Esophagus muscularis mucosa (tissue), 4 donors: ENCODE results near the gene POU2F2. TPM values are rescaled to one million over a fixed set of nuclear protein-coding genes. Genes with fewer than 3 reads are reported as not detected.
"Not testable (repeated sequence)": the region's sequence is repeated elsewhere in the genome, so short reads cannot be mapped to it uniquely, and the experiment has no call there.

Experiments used
- DNase-seq: peaks from one replicate; pipeline ENCODE4 v3.0.0-alpha.2; 2017; ENCODE audit errors: extremely low spot score
- H3K27ac ChIP-seq, 4 donors: fragments of 200-600 bp; sonication (generic); replicated peaks in 1 of 4; 1 replicate in 3 of 4; 2 replicates in 1 of 4; pipeline ENCODE4 v1.5.1; 2016 to 2019; ENCODE audit warnings: mild to moderate bottlenecking in 1 of 4
- H3K27me3 ChIP-seq, 4 donors: fragments of 200-600 bp; sonication (generic); one replicate each; pipeline versions ENCODE4 v1.5.1 to v1.6.0; 2016 to 2019
- H3K36me3 ChIP-seq, 4 donors: fragments of 200-600 bp; sonication (generic); one replicate each; pipeline ENCODE4 v1.5.1; 2016 to 2019
- H3K4me1 ChIP-seq, 4 donors: fragments of 200-600 bp; sonication (generic); one replicate each; pipeline ENCODE4 v1.5.1; 2016 to 2019
- H3K4me3 ChIP-seq, 4 donors: fragments of 200-600 bp; sonication (generic); 1 replicate in 2 of 4; 2 replicates in 2 of 4; pipeline ENCODE4 v1.5.1; 2016 to 2019; ENCODE audit warnings: mild to moderate bottlenecking in 4 of 4, moderate library complexity in 1 of 4
- H3K9me3 ChIP-seq, 4 donors: fragments of 200-600 bp; sonication (generic); 1 replicate in 3 of 4; 2 replicates in 1 of 4; pipeline ENCODE4 v1.5.1; 2016 to 2019
- CTCF ChIP-seq, 3 experiments: fragments of 200-600 bp in 2 of 3; fragments of 450-650 bp in 1 of 3; sonication (generic) in 2 of 3; IDR thresholded peaks; one replicate each; pipeline ENCODE4 v1.5.1; 2017 to 2019; ENCODE audit warnings: antibody characterized with exemption in 3 of 3, mild to moderate bottlenecking in 2 of 3, moderate library complexity in 1 of 3
- EP300 ChIP-seq: sonication (generic); formaldehyde crosslinking; IDR thresholded peaks from one replicate; pipeline ENCODE4 v1.6.1; 2017; ENCODE audit warnings: antibody characterized with exemption
- POLR2A ChIP-seq: fragments of 450-650 bp; IDR thresholded peaks from one replicate; pipeline ENCODE4 v1.6.1; 2017; ENCODE audit warnings: antibody characterized with exemption, moderate library complexity, mild to moderate bottlenecking, low read depth
- POLR2AphosphoS5 ChIP-seq, 2 donors: sonication (generic); formaldehyde crosslinking; IDR thresholded peaks; one replicate each; pipeline ENCODE4 v1.6.1; 2017; ENCODE audit warnings: antibody characterized with exemption in 2 of 2
- WGBS: methylation state at CpG from one replicate; pipeline ENCODE4 v1.1.5; 2018; 5-methylcytosine and 5-hydroxymethylcytosine counted together
- intact Hi-C: fragments of 100-400 bp; cut with DNase I; formaldehyde crosslinking; loops from one replicate; pipeline ENCODE4 v1.15.1; 2023
- total RNA-seq, 4 donors: library from RNA; depleted of rRNA; stranded (reverse); fragments of >200 nt; gene quantifications; one replicate each; pipeline versions ENCODE4 v1.1.0 to v1.2.1, GENCODE V29; 2016

POU2F2 gene
- total RNA-seq, 4 donors from 2014 or later = 0.52 to 2.5 (median 1.5) TPM

DNA sequence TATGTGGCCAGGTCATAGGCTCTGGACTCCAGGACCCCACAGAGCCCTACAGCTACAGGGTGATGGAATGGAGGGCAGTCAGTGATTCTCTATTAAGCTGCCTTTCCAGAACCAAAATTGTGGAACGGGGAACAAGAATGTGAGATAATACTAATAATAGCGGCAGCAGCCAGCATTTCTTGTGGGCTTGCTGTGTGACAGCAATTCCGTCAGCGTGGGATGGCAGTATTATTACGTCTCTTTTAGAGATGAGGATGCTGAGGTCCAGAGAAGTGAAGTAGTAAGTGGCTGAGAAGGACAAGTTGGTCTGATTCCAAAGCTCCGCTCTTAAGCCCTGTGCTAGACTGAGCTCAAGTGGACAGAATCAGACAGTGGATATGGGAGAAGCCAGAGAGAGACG, 86.7 kb downstream of the POU2F2 start:
- H3K9me3 ChIP-seq = no peaks in the 10 kb centered on the region
- DNase-seq = no peak
- peaks cover 0 to 72% (median 15%) of the 10 kb centered on the region in 4 donors for H3K36me3 ChIP-seq
- 89% methylated on average over 7 of the region's 7 CpGs for WGBS
- no peak overlapping the region for H3K27ac ChIP-seq
- no peak overlapping the region for H3K4me3 ChIP-seq
- intact Hi-C loops = no loop called here
- no peaks in the 10 kb centered on the region for H3K4me1 ChIP-seq
- H3K27me3 ChIP-seq = no peaks in the 10 kb centered on the region
- TF ChIP-seq POLR2A (no peak), CTCF (IDR thresholded peaks at IDR 0.05) (no peak), EP300 (no peak), POLR2AphosphoS5 (IDR thresholded peaks at IDR 0.05) (no peak)

- TF ChIP-seq EP300 (no peak), POLR2A (no peak), CTCF (IDR thresholded peaks at IDR 0.05) (no peak)
- Histone ChIP-seq H3K4me1 (peaks cover 0 to 8% (median 0%) of the 10 kb centered on the region in 4 donors), H3K27ac (no peak overlapping the region), H3K36me3 (peaks cover 0 to 85% (median 18%) of the 10 kb centered on the region in 4 donors), H3K27me3 (no peaks in the 10 kb centered on the region), H3K9me3 (no peaks in the 10 kb centered on the region), H3K4me3 (no peak overlapping the region)
- no peak for DNase-seq
- intact Hi-C loops = no loop called here
- WGBS = 91% methylated on average over 9 of the region's 30 CpGs
Observed at GRCh38 chr19:42042455-42043170, 89.6 kb downstream of the POU2F2 start.

GRCh38 chr19:42040491-42040890, 91.8 kb downstream of the POU2F2 start:
- H3K27me3 ChIP-seq, H3K4me3 ChIP-seq, H3K4me1 ChIP-seq, H3K27ac ChIP-seq, DNase-seq, H3K9me3 ChIP-seq, intact Hi-C loops: not testable (repeated sequence)
- 94% methylated on average over 9 of the region's 9 CpGs for WGBS
- H3K36me3 ChIP-seq = peaks cover 0 to 84% (median 21%) of the 10 kb centered on the region in 4 donors

GRCh38 chr19:42040031-42040430, 92.2 kb downstream of the POU2F2 start:
- Histone ChIP-seq H3K4me1 (peaks cover 0 to 8% (median under 1%) of the 10 kb centered on the region in 4 donors), H3K27ac (no peak overlapping the region), H3K9me3 (no peaks in the 10 kb centered on the region), H3K4me3 (no peak overlapping the region), H3K36me3 (peaks cover 0 to 80% (median 20%) of the 10 kb centered on the region in 4 donors), H3K27me3 (no peaks in the 10 kb centered on the region)
- TF ChIP-seq POLR2AphosphoS5 (IDR thresholded peaks at IDR 0.05) = no peak
- no peak for TF ChIP-seq POLR2A
- intact Hi-C loops = no loop called here
- DNase-seq = no peak

DNA sequence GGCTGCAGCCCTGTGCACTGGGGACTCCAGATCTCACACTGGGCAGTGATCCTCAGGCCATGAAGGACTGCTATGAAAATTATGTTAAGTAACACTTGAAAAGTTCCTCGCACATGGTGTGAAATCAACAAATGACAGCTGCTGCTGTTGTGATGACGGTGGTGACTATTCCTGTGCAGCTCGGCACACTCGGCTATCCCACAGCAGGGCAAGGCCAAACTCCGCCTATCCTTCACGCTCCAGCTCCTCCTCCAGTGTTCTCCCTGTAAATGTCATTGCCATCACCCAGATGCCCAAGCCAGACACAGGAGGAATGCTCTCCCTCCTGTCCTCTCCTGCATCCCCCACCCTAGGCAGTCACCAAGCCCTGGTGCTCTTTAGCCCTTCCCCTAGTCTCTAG, 93.6 kb downstream of the POU2F2 start:
- TF ChIP-seq EP300 = no peak
- no peak for TF ChIP-seq POLR2AphosphoS5 (IDR thresholded peaks at IDR 0.05)
- no peak for TF ChIP-seq CTCF (IDR thresholded peaks at IDR 0.05)
- TF ChIP-seq POLR2A = no peak
- H3K36me3 ChIP-seq = peaks cover 0 to 69% (median 17%) of the 10 kb centered on the region in 4 donors
- H3K27me3 ChIP-seq = no peaks in the 10 kb centered on the region
- no peak for DNase-seq
- no peak overlapping the region for H3K4me3 ChIP-seq
- H3K27ac ChIP-seq = no peak overlapping the region
- no peaks in the 10 kb centered on the region for H3K9me3 ChIP-seq
- WGBS = 69% methylated on average over 6 of the region's 6 CpGs
- H3K4me1 ChIP-seq = peaks cover 0 to 8% (median 3%) of the 10 kb centered on the region in 4 donors
- intact Hi-C loops = no loop called here

DNA sequence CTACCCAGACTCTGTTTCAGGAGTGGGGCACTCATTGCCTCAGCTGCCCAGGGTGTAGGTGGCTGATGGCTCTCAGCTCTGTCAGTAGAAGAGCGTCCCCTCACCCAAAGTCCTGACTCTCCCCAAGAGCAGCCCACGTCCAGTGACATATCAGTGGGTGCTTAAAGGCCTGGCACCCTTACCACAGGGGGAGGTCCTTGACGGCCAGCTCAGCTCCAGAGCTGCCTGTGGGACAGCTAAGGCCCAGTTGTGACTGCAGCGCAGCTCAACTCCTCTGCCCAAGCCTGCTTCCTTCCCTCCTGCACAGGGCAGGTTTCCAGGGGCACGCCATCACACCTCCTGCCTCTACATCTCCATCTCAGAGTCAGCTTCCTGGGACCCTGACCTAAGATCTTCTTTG, 94.6 kb downstream of the POU2F2 start:
- Histone ChIP-seq H3K27me3 (no peaks in the 10 kb centered on the region), H3K27ac (no peak overlapping the region), H3K9me3 (no peaks in the 10 kb centered on the region), H3K36me3 (peaks cover 0 to 60% (median 15%) of the 10 kb centered on the region in 4 donors), H3K4me1 (peaks cover under 1 to 8% (median 4%) of the 10 kb centered on the region in 4 donors), H3K4me3 (no peak overlapping the region)
- no peak for DNase-seq
- WGBS = 73% methylated on average over 5 of the region's 5 CpGs
- intact Hi-C loops = no loop called here
- no peak for TF ChIP-seq POLR2AphosphoS5 (IDR thresholded peaks at IDR 0.05)
- no peak for TF ChIP-seq EP300
- TF ChIP-seq POLR2A = no peak
- no peak for TF ChIP-seq CTCF (IDR thresholded peaks at IDR 0.05)
